K562 (cell line): Measurements from ENCODE around the gene ATXN7L1. TPM values are rescaled to one million over a fixed set of nuclear protein-coding genes. Genes with fewer than 3 reads are reported as not detected.

Experiments used
- GABPA ChIP-seq: fragments of 200-800 bp; sonication (Bioruptor generic); conservative IDR thresholded peaks from 2 replicates; pipeline ENCODE4 v1.6.1; 2016; ENCODE audit warnings: low read depth, missing genetic modification characterization, missing compliant biosample characterization
- GATAD2A ChIP-seq: fragments of 450-650 bp; IDR thresholded peaks from 2 replicates; pipeline ENCODE4 v1.6.1; 2017
- HNRNPL ChIP-seq: fragments of 200-400 bp; formaldehyde crosslinking; IDR thresholded peaks from 2 replicates; pipeline ENCODE4 v1.6.1; 2017; ENCODE audit warnings: low read depth, mild to moderate bottlenecking, low read length
- MCM5 ChIP-seq: fragments of 450-650 bp; IDR thresholded peaks from 2 replicates; pipeline ENCODE4 v1.6.1; 2016; ENCODE audit warnings: low read depth
- RBM17 ChIP-seq: fragments of 200-400 bp; formaldehyde crosslinking; IDR thresholded peaks from 2 replicates; pipeline ENCODE4 v1.6.1; 2017; ENCODE audit warnings: low read depth, mild to moderate bottlenecking, low read length, borderline replicate concordance
- ZNF780A ChIP-seq: fragments of 250-450 bp; sonication (Bioruptor Pico); IDR thresholded peaks from 2 replicates; pipeline ENCODE4 v1.5.0; 2021; ENCODE audit warnings: mild to moderate bottlenecking
- polyA plus RNA-seq, 8 experiments: library from polyadenylated mRNA; depleted of rRNA in 4 of 8; stranded (reverse) in 5 of 8; unstranded in 3 of 8; fragments of >200 nt; fragmentation: Nextera tagmentation in 2 of 8; fragmentation: Illumina TruSeq in 1 of 8; extraction: Ambion mirVana in 2 of 8; extraction: Trizol in 1 of 8; gene quantifications; 2 replicates each; pipeline versions ENCODE4 v1.2.1 to v1.2.3, GENCODE V29; 2011 to 2014; ENCODE audit warnings: inconsistent platforms in 1 of 8, missing spikeins in 1 of 8
- total RNA-seq, 7 experiments: library from RNA; depleted of rRNA in 6 of 7; stranded (reverse); fragments of >200 nt in 6 of 7; fragmentation: Illumina TruSeq in 2 of 7; extraction: Trizol in 2 of 7; gene quantifications; 2 replicates each; pipeline versions ENCODE4 v1.2.1 to v1.2.3, GENCODE V29; 2011 to 2021; ENCODE audit warnings: low replicate concordance in 1 of 7
- TF ChIP-seq, protein P1 (sequence below): fragments of 250-450 bp; sonication (Bioruptor Pico); IDR thresholded peaks from 2 replicates; pipeline ENCODE4 v1.8.0; 2022; ENCODE audit warnings: inconsistent platforms, mild to moderate bottlenecking, moderate library complexity, borderline replicate concordance
- TF ChIP-seq, protein P2 (sequence below): sonication (generic); IDR thresholded peaks from 2 replicates; pipeline ENCODE4 v1.6.1; 2016
- TF ChIP-seq, protein P3 (sequence below): sonication (generic); formaldehyde crosslinking; IDR thresholded peaks from 2 replicates; pipeline ENCODE4 v1.8.0; 2023; ENCODE audit warnings: mild to moderate bottlenecking, missing genetic modification reagents

Gene ATXN7L1
- total and polyA plus RNA-seq, 9 of the 15 experiments (the other 6 are each of a cell fraction or from before 2014, with no cell fraction given), result 6.6 to 13.7 (median 10.7) TPM

DNA sequence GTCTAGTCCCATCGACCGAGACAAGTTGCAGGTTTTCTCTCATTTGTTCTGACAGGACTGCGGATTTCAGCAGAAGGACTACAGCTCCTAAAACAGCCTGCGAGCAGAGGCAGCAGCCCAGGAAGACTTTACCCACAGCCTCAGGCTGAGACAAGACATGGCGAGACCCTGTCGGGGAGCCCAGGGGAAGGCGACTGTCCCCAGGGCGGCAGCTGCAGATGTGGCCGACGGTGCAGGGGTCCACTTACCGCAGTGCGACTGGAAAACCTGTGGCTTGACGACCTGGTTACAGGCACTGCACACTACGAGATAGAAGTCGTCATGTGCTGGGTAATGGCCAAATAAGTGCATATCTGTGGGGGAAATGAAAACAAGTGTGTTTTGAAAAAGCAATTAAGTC is 88.0 kb downstream of the ATXN7L1 start (continued):
- TF ChIP-seq RBM17 (no peak), MCM5 (no peak), HNRNPL (no peak), GABPA (tag) (no peak), ZNF780A (no peak), GATAD2A (no peak)
- TF ChIP-seq, protein P1, sequence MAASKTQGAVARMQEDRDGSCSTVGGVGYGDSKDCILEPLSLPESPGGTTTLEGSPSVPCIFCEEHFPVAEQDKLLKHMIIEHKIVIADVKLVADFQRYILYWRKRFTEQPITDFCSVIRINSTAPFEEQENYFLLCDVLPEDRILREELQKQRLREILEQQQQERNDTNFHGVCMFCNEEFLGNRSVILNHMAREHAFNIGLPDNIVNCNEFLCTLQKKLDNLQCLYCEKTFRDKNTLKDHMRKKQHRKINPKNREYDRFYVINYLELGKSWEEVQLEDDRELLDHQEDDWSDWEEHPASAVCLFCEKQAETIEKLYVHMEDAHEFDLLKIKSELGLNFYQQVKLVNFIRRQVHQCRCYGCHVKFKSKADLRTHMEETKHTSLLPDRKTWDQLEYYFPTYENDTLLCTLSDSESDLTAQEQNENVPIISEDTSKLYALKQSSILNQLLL, result no peak
- TF ChIP-seq, protein P2, sequence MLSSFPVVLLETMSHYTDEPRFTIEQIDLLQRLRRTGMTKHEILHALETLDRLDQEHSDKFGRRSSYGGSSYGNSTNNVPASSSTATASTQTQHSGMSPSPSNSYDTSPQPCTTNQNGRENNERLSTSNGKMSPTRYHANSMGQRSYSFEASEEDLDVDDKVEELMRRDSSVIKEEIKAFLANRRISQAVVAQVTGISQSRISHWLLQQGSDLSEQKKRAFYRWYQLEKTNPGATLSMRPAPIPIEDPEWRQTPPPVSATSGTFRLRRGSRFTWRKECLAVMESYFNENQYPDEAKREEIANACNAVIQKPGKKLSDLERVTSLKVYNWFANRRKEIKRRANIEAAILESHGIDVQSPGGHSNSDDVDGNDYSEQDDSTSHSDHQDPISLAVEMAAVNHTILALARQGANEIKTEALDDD, result no peak
- TF ChIP-seq, protein P3, sequence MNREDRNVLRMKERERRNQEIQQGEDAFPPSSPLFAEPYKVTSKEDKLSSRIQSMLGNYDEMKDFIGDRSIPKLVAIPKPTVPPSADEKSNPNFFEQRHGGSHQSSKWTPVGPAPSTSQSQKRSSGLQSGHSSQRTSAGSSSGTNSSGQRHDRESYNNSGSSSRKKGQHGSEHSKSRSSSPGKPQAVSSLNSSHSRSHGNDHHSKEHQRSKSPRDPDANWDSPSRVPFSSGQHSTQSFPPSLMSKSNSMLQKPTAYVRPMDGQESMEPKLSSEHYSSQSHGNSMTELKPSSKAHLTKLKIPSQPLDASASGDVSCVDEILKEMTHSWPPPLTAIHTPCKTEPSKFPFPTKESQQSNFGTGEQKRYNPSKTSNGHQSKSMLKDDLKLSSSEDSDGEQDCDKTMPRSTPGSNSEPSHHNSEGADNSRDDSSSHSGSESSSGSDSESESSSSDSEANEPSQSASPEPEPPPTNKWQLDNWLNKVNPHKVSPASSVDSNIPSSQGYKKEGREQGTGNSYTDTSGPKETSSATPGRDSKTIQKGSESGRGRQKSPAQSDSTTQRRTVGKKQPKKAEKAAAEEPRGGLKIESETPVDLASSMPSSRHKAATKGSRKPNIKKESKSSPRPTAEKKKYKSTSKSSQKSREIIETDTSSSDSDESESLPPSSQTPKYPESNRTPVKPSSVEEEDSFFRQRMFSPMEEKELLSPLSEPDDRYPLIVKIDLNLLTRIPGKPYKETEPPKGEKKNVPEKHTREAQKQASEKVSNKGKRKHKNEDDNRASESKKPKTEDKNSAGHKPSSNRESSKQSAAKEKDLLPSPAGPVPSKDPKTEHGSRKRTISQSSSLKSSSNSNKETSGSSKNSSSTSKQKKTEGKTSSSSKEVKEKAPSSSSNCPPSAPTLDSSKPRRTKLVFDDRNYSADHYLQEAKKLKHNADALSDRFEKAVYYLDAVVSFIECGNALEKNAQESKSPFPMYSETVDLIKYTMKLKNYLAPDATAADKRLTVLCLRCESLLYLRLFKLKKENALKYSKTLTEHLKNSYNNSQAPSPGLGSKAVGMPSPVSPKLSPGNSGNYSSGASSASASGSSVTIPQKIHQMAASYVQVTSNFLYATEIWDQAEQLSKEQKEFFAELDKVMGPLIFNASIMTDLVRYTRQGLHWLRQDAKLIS (CRISPR knock-in tag), result no peak
